Nephron (organoid): Measurements from ENCODE around the gene TLE4.
A peak's percentile ranks its signal among the peaks of the same experiment; 100 is the strongest.

Source experiments
- H3K27ac Mint-ChIP-seq, 3 experiments: 2 replicates each; pipeline ENCODE4 v1.8.0; 2020; ENCODE audit warnings: mixed read lengths in 3 of 3, mild to moderate bottlenecking in 2 of 3, moderate library complexity in 1 of 3
- H3K27me3 Mint-ChIP-seq: 2 replicates; pipeline ENCODE4 v1.8.0; 2021; ENCODE audit warnings: low read depth, mild to moderate bottlenecking, moderate library complexity, mixed read lengths
- H3K36me3 Mint-ChIP-seq: 2 replicates; pipeline ENCODE4 v1.8.0; 2020; ENCODE audit warnings: low read depth, mixed read lengths
- H3K4me1 Mint-ChIP-seq: 2 replicates; pipeline ENCODE4 v1.8.0; 2020; ENCODE audit warnings: mixed read lengths
- H3K4me3 Mint-ChIP-seq, 3 experiments: 2 replicates each; pipeline ENCODE4 v1.8.0; 2020; ENCODE audit warnings: mild to moderate bottlenecking in 3 of 3, mixed read lengths in 3 of 3, moderate library complexity in 2 of 3
- H3K9me3 Mint-ChIP-seq: 2 replicates; pipeline ENCODE4 v1.8.0; 2020; ENCODE audit warnings: mixed read lengths
- CTCF ChIP-seq, 3 experiments: fragments of 200-600 bp; sonication (generic); IDR thresholded peaks; one replicate each; pipeline ENCODE4 v1.5.0; 2021; ENCODE audit warnings: antibody characterized with exemption in 3 of 3; ENCODE audit not compliant: unreplicated experiment in 3 of 3

Gene TLE4

GRCh38 chr9:79757881-79758669, 186.3 kb downstream of the TLE4 start:
- TF ChIP-seq CTCF (IDR thresholded peaks at IDR 0.05; ENCODE audit: unreplicated experiment in 3 of 3) = peak; percentile 15 to 45 (median 33)
- Mint-ChIP-seq H3K27me3 (peaks cover 12% of the 10 kb centered on the region), H3K36me3 (peaks cover 3% of the 10 kb centered on the region), H3K4me1 (no peaks in the 10 kb centered on the region), H3K9me3 (peaks cover 11% of the 10 kb centered on the region), H3K4me3 (no peak overlapping the region), H3K27ac (no peak overlapping the region)

DNA sequence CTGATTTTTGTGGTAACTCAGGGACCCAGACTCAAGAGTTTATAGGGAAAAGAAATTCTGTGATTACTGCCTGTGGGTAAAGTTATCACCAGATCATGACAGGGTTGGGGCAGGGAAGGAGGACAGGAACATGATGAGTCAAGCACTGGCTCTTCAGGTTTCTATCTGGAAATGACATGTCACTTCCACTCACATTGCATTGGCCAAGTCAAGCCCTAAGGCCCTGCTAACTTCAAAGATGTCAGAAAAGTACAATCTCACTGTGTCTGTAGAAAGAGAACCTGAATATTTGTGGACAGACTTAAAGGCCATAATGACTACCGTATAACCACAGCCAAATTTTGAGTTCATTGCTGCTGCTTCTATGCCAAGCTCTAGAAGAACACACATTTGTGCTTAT, 187.7 kb downstream of the TLE4 start:
- no peaks in the 10 kb centered on the region for H3K36me3 Mint-ChIP-seq

GRCh38 chr9:79762070-79762469, 190.3 kb downstream of the TLE4 start:
- no peak overlapping the region for H3K27ac Mint-ChIP-seq
- no peaks in the 10 kb centered on the region for H3K36me3 Mint-ChIP-seq
- peaks cover 20% of the 10 kb centered on the region for H3K27me3 Mint-ChIP-seq
- peaks cover 8% of the 10 kb centered on the region for H3K9me3 Mint-ChIP-seq
- no peak for TF ChIP-seq CTCF (IDR thresholded peaks at IDR 0.05; ENCODE audit: unreplicated experiment in 3 of 3)
- H3K4me1 Mint-ChIP-seq = peaks cover 10% of the 10 kb centered on the region
- H3K4me3 Mint-ChIP-seq = no peak overlapping the region

More for the DNA sequence above, 187.7 kb downstream of the TLE4 start:
- Mint-ChIP-seq H3K4me1 (peaks cover 5% of the 10 kb centered on the region), H3K9me3 (peaks cover 8% of the 10 kb centered on the region), H3K27me3 (peaks cover 17% of the 10 kb centered on the region), H3K4me3 (no peak overlapping the region), H3K27ac (no peak overlapping the region)
- TF ChIP-seq CTCF (IDR thresholded peaks at IDR 0.05; ENCODE audit: unreplicated experiment in 3 of 3) = no peak

GRCh38 chr9:79763671-79764285, 192.0 kb downstream of the TLE4 start:
- TF ChIP-seq CTCF (IDR thresholded peaks at IDR 0.05; ENCODE audit: unreplicated experiment in 3 of 3) = no peak
- Mint-ChIP-seq H3K9me3 (peaks cover 6% of the 10 kb centered on the region), H3K36me3 (no peaks in the 10 kb centered on the region)

GRCh38 chr9:79764374-79764773, 192.6 kb downstream of the TLE4 start:
- H3K4me3 Mint-ChIP-seq = no peak overlapping the region
- no peak overlapping the region for H3K27ac Mint-ChIP-seq

More at GRCh38 chr9:79763671-79764285, 192.0 kb downstream of the TLE4 start:
- Mint-ChIP-seq H3K27me3 (peaks cover 20% of the 10 kb centered on the region), H3K27ac (no peak overlapping the region), H3K4me3 (no peak overlapping the region), H3K4me1 (peaks cover 18% of the 10 kb centered on the region)

More at GRCh38 chr9:79764374-79764773, 192.6 kb downstream of the TLE4 start:
- H3K27me3 Mint-ChIP-seq = peaks cover 22% of the 10 kb centered on the region
- TF ChIP-seq CTCF (IDR thresholded peaks at IDR 0.05; ENCODE audit: unreplicated experiment in 3 of 3) = no peak
- peaks cover 18% of the 10 kb centered on the region for H3K4me1 Mint-ChIP-seq
- H3K36me3 Mint-ChIP-seq = no peaks in the 10 kb centered on the region
- H3K9me3 Mint-ChIP-seq = peaks cover 3% of the 10 kb centered on the region
